HL-60/S4 treated with retinoic acid at 250 ng/mL for 4 days and 3 days (cell line): ENCODE measurements around the gene CADM2.

Source experiments
- in situ Hi-C: fragments of 300-500 bp; cut with MboI; formaldehyde crosslinking; loops from 2 replicates; pipeline ENCODE4 v1.7.0; 2022; ENCODE audit warnings: low sequenced_read_pairs

The CADM2 gene

GRCh38 chr3:85554153-85554552 is 595.4 kb downstream of the CADM2 start:
- in situ Hi-C loops: no loop called here

- in situ Hi-C loops: no loop called here
These were observed 601.4 kb downstream of the CADM2 start for GRCh38 chr3:85560088-85560785.

GRCh38 chr3:85567071-85567676 is 608.4 kb downstream of the CADM2 start:
- in situ Hi-C loops: no loop called here

GRCh38 chr3:85570819-85571218 is 612.0 kb downstream of the CADM2 start:
- in situ Hi-C loops: no loop called here

- in situ Hi-C loops: no loop called here
These were observed 613.0 kb downstream of the CADM2 start for GRCh38 chr3:85571835-85572234.

GRCh38 chr3:85572426-85572825 is 613.6 kb downstream of the CADM2 start:
- in situ Hi-C loops: no loop called here

GRCh38 chr3:85572978-85573377 is 614.2 kb downstream of the CADM2 start:
- in situ Hi-C loops: no loop called here

- in situ Hi-C loops: no loop called here
These were observed 615.4 kb downstream of the CADM2 start for GRCh38 chr3:85574006-85574705.

GRCh38 chr3:85576091-85576690 is 617.4 kb downstream of the CADM2 start:
- in situ Hi-C loops: no loop called here

GRCh38 chr3:85576697-85577200 is 618.0 kb downstream of the CADM2 start:
- in situ Hi-C loops: no loop called here

- in situ Hi-C loops: no loop called here
These were observed 626.1 kb downstream of the CADM2 start for GRCh38 chr3:85584779-85585356.

GRCh38 chr3:85586018-85586417 is 627.2 kb downstream of the CADM2 start:
- in situ Hi-C loops: no loop called here

- in situ Hi-C loops: no loop called here
These were observed 630.4 kb downstream of the CADM2 start for GRCh38 chr3:85589145-85589544.

- in situ Hi-C loops: no loop called here
These were observed 632.7 kb downstream of the CADM2 start for GRCh38 chr3:85591451-85591850.

- in situ Hi-C loops: no loop called here
These were observed 633.5 kb downstream of the CADM2 start for GRCh38 chr3:85592256-85592655.

GRCh38 chr3:85594676-85595075 is 635.9 kb downstream of the CADM2 start:
- in situ Hi-C loops: no loop called here

- in situ Hi-C loops: no loop called here
These were observed 644.6 kb downstream of the CADM2 start for GRCh38 chr3:85603378-85603777.

- in situ Hi-C loops: no loop called here
These were observed 645.9 kb downstream of the CADM2 start for GRCh38 chr3:85604641-85605040.

- in situ Hi-C loops: no loop called here
These were observed 646.3 kb downstream of the CADM2 start for GRCh38 chr3:85605066-85605465.

GRCh38 chr3:85626662-85627061 is 667.9 kb downstream of the CADM2 start:
- in situ Hi-C loops: no loop called here

GRCh38 chr3:85627932-85628331 is 669.1 kb downstream of the CADM2 start:
- in situ Hi-C loops: no loop called here
